HT1080 (cell line): ENCODE results near the gene ZFAND2B. TPM values are rescaled to one million over a fixed set of nuclear protein-coding genes. Genes with fewer than 3 reads are reported as not detected.

ENCODE experiments used
- DNase-seq: peaks from one replicate; pipeline ENCODE4 v3.0.0-alpha.2; 2015; ENCODE audit warnings: low read depth
- total RNA-seq: library from RNA; depleted of rRNA; stranded (reverse); fragments of >200 nt; shearing (Covaris generic); gene quantifications from 2 replicates; pipeline ENCODE4 v1.2.3, GENCODE V29; 2014

ZFAND2B gene
- total RNA-seq, 1 experiment from 2014 or later: 43.2 TPM

GRCh38 chr2:219204425-219205164, 2.0 kb upstream of the ZFAND2B start:
- DNase-seq: no peak

DNA sequence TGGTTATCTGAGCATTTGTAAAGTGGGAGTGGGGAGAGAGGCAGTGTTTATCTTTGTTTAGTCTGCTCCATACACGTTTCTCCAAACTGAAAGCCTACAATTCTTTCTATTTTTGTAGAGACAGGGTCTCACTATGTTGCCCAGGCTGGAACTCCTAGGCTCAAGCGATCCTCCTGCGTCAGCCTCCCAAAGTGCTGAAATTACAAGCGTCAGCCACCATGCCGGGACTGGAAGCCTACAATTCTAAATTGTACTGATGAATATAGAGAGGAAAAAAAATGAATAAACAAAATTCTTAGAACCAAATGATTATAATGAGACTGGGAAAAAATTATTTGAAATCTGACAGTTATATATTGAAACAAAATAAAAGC, 1.4 kb upstream of the ZFAND2B start:
- DNase-seq: no peak

DNA sequence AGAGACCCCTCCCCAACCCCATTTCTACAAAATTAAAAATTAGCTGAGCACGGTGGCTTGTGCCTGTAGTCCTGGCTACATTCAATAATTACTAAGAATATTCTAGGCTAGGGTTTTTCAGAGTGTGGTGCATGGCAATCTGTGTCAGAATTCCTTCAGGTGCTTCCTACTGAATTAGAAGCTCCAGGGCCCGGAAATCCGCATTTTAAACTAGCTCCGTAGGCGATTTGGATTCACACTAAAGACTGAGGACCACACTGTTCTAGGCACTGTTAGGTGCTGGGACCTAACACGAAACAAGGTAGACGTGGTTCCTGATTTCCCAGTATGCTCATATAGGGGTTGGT, 628 bp upstream of the ZFAND2B start:
- no peak for DNase-seq

GRCh38 chr2:219207134-219207883, 727 bp downstream of the ZFAND2B start:
- DNase-seq: no peak

- DNase-seq: no peak
Measured at GRCh38 chr2:219207884-219208740, 1.5 kb downstream of the ZFAND2B start.

DNA sequence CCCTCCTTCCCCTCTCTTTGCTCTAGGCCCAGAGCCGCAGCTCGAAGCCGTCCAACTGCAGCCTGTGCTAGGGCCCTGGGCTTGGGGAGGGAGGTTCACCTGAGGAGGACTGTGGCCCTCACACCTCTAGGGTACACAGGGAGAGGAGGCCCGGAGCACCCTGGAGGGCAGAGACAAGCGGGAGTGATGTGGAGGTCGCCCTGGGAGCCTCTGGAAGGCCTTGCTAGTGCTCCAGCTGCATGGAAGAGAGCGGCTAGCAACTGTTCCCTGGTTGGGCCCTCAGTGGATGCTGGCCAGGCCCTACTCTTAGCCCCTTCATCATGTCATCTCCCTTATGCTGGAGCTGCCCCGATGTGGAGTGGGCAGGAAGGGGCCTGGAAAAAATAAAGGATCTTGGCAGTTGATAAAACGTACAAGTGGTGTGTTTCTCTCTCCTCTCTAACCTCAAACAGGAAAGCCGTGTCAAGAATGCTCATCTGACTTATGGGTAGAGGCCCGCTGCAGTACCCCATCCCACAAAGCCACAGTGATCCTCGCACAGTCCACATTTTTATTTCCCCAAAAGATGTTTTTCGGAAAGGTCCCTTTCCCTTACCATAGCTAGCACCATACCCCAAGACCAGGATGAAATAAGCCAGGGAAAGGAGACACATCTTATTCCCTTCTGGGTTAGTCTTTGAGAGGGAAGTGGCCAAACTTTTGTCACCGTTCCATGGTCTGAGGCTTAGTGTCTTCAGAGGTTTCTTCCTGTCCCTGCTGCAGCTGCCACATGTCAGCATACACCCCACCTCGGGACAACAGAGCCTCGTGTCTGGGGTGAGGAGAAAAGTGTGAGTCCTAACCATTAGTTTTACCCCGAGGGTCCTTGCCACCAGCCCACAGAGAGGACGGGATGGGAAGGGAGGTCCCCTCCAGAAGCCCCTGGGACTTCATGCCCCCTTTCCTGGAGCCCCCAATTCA, 2.9 kb downstream of the ZFAND2B start:
- no peak for DNase-seq

DNA sequence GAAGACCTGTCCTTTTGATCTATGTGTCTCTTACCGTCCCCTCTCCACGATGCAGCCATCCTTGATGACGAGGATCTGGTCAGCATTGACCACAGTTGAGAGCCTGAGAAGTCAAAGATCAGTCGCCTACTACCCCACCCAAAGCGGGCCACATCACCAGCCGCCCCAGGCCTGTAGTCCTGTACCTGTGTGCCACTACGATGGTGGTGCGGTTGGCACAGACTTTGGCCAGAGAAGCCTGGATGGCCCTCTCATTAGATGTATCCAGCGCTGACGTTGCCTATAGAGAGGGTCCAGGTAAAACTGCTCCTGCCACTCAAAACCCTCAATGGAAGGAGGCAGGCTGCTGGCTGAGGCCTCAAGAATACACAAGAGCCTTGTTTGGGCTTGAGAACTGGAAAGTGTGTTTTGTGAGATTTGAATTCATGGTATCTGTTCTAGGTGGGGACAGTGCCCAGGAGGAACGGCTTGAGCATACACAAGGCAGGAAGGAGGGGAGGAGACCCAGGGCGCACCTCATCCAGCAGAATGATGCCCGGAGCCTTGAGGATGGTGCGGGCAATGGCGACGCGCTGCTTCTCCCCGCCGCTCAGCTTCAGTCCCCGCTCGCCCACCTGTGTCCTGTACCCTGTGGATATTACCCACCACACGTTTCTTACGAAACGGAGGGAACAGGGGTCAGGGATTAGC, 3.8 kb downstream of the ZFAND2B start:
- DNase-seq: no peak

- DNase-seq: no peak
Measured at GRCh38 chr2:219210886-219211362, 4.3 kb downstream of the ZFAND2B start.

DNA sequence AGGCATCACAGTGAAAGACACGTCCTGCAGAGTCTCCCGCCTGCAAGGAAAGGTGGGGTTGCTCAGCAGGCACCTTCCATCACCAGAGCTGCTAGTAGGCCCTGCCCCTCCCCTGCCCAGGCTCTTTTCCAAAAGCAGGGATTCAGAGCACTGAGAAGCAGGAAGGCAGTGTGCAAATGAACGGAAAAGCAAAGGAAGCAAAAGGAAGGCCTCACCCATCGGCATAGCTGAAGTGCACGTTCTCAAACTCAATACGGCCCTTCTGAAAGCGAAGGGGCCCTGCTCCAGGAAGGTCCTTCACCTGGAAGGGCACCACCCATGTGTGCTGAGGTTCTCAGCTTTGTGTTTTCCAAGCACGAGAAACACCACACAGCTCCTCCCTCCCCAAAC, 6.4 kb downstream of the ZFAND2B start:
- DNase-seq: no peak

DNA sequence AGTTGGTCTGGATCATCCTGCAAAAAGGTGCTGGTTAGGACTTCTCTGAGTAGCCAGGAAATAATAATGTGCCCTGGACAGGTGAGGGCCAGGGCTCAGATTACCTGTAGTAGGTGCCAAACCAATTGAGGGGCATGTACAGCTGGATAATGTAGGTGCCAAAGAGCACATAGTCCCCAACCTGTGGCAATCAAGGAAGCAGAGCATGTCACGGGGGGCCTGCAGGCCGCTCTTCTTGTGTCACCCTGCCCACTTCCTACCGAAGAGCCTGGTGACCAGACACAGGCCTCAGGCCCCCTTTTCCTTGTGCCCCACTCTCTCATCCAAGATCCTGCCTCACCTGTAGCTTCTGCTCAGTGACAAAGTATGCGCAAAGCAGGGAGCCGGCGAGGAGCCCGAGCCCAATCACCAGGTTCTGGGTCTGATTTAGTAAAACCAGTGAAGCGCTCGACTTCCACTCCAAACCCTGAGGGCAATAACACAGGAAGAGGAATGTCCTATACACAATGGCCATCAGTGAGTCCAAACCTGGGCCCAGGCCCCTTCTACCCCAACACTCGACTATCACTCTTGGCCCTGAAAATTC, 7.0 kb downstream of the ZFAND2B start:
- no peak for DNase-seq

DNA sequence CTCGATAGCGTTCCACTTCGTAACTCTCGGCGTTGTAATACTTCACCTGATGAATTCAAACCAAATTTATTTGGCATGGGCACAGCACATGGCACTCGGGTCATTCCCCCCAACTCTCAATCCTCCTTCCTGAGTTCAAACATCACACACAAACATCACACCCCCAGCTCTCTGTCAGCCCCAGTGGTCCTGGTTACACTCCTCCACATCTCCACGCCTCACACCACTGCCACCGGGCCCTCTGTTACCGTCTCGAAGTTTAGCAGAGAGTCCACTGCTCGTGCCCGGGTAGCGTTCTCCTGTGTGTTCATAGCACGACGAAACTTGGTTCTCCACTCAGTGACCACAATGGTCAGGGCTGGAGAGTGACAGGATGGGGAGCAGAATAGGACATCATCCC, 7.6 kb downstream of the ZFAND2B start:
- DNase-seq: no peak

DNA sequence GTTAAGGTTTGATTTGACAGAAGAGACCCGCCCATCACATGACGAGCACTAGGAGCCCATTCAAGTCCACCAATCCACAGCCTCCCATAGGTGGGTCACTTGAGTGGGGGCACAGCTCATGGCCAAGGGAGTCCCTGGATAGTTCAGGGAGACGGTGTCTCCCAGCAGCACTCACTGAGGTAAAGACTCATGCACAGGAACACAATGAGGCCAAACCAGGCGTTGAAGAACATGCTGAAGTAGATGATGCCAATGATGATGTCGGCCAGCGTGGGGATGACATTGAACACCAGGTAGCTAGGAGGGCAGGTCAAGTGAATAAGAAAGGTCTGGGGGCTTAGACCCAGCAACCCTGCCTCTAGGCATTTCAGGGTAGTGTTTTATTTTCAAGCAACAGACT, 8.2 kb downstream of the ZFAND2B start:
- no peak for DNase-seq

DNA sequence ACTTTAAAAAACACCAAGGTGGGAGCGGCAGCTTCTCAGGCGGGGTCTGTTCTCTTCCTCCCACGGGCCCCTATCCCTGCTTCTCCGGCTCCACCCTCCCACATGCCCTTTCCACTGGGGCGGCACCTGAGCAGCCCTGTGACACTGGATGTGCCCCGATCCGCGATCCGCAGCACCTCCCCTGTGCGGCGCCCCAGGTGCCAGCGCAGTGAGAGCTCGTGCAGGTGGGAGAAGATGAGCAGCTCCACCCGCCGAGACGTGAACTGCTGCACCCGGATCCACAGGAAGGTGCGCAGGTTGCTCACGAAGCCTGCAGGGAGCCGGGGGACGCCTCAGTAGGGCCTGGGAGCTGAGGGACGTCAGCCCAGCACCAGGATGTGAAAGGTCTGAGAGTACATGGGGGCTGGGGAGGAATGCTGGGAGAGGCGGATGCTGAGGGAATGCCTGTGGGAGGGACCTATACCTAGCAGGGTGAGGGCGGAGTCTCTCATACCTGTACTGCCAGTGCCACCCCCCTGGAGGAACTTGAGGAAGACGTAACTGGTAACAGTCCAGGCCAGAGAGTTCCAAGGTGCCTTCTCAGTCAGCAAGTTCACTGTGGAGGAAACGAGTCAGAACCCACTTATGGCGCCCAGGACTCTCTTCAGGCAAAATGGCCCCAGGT, 9.4 kb downstream of the ZFAND2B start:
- DNase-seq: no peak

GRCh38 chr2:219216535-219216915, 9.9 kb downstream of the ZFAND2B start:
- no peak for DNase-seq

DNA sequence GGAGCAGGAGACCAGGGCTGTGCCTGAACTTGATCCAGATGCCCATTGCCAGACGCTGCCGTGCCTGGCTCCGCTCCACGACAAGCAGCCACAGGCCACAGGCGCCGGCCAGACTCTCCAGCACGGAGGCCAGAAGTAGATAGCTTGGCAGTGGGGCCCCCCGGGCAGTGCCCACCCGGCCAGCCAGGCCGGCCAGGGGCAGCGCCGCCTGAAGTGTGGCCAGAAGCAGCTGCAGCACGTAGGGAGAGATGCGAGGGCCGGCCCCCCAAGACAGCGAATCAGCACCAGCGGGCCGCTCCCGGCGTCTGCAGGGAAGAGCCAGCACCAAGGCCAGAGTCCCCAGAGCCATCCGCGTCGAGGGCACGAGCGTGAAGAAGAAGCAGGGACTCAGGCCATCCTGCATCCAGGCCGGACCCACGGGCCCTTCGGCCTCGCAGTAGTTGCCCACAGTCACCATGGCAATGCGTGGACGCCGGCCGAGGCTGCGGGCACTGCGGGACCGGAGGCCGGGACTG, 11.7 kb downstream of the ZFAND2B start:
- peak; percentile 74 for DNase-seq

DNA sequence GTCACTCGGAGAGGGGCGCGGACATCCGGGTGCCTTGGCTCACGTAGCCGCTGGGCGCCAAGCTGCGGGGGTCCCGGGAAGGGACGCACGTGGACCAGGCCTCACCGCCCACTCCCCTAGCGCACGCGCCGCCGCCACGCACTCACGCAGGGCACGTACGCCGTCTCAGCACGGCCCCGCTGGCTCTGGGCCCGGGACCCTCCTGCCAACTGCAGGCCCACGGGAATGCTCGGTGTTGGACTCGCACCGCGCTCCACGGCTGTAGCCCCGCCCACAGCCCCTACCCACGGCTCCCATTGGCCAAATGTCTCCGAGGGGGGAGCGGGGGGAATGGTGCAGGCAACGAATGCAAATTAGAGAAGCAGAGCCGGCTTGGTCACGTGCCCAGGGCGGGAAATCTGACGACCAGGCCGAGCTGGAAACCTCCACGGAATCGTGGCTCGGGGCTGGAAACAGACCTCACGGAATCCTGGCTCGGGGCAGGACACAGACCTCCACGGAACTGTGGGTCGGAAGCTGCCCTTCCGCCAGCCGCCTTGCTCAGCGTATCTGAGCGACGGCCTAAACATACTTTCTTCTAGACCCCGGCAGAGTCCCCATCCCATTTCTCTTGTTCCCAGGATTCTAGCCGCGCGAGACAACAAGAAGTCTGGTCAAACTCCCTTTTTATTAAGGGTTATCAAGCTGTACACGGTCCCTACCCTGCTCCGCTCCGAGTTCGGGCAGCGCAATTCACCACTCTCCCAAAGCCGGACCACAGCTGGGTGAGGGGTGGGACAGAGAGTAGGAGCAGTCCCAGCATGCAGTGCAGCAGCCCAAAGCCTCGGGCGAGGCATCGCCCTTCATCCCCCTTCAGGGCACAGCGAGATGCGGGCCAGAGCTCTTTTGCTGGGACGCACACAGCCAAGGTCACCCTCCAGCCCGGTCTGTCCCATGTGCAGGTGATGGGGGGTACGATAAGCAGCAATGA, 12.4 kb downstream of the ZFAND2B start, which contains the start of gene ABCB6:
ABCB6 (minus strand) TSS at position 227 of the 970 bp plus-strand sequence. CDS start 285 bp downstream, outside the sequence.
- peak; percentile 85 for DNase-seq

DNA sequence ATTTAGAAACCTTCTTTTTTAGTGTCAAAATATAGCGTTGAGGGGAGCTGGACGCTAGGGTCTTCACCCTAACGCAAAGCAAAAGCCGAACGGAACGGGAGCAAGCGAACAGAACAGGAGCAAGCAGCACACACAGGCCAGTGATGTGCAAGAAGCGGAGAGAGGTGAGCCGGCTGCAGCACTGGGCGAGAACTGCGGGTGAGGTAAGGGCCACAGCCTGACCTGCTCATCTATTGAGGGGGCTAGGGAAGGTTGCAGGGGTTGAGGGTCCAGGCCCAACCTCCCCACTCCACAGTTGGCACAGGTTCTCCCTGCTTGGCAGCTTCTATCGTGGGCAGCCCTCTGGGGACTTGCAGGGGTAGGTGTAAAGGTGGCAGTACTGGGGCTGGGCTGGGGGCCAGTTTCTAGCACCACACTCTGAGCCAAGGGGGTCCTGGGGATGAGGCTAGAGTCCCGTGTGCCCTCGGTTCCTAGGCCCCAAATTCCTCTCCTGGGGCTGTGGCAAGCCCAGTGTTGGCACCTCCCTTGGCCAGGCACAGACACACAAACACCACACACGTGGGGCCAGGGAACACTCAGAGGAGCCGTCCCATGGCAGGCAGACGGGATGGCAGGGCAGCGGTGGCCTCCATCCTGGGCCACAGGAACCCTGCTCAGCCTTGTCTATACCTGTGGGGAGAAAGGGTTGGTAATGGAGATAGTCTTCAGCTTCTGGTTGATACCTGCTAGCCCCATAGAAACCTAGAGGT, 13.4 kb downstream of the ZFAND2B start:
- no peak for DNase-seq
